NCI-H1694 (cell line): Measurements from ENCODE around the gene CFAP119.

Source experiments
- DNase-seq: peaks from one replicate; lab custom pipeline; 2025; lab: John Stamatoyannopoulos, UW

The CFAP119 gene

DNA sequence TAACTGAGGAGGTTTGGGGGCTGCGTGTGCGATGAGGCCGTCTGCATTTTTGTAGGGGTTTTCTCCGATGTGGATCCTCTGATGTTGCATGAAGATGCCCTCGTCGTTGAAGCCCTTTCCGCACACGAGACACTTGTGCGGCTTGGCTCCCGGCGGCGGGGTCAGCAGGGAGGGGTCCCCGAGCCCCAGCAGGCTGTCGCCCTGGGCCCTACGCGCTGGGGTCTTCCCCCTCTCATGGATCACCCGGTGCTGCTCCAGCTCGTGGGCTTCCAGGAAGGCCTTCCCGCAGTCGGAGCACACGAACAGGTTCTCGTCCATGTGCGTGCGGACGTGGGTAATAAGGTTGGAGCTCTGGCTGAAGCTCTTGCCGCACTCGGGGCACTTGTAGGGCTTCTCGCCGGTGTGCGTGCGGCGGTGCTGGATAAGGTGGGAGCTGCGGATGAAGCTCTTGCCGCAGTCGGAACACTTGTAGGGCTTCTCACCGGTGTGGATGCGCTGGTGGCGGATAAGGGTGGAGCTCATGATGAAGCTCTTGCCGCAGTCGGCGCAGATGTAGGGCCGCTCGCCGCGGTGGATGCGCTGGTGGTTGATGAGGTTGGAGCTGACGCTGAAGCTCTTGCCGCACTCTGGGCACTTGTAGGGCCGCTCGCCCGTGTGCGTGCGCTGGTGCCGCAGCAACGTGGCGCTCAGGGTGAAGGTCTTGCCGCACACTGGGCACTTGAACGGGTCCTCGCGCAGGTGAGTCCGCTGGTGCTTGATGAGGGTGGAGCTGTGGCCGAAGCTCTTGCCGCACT is 20.8 kb upstream of the CFAP119 start:
- DNase-seq = no peak

- DNase-seq = no peak
Observed at GRCh38 chr16:30780549-30780948, 18.7 kb upstream of the CFAP119 start.

DNA sequence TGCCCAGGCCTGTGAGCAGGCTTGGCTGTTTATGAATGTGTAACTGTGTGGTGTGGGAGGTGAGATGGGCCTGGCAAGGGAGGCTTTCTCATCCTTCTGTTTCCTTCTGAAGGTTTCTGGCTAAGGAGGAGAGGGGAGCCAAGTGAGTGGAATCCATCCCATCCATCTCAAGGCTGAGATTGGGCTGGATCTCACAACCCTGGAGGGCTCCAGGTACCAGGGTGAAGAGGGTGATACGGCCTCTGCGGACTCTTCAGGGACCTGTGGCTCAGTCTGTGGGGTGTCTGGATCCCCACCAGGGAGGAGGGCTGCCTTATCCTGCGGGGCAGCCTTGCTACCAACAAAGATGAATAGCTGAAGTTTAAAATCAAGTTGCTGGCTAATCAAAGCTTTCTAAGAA is 18.2 kb upstream of the CFAP119 start:
- DNase-seq = no peak

- no peak for DNase-seq
Observed at GRCh38 chr16:30779596-30779995, 17.7 kb upstream of the CFAP119 start.

GRCh38 chr16:30778549-30779244 is 16.8 kb upstream of the CFAP119 start:
- no peak for DNase-seq

- no peak for DNase-seq
Observed at GRCh38 chr16:30777591-30778297, 15.9 kb upstream of the CFAP119 start.

GRCh38 chr16:30775392-30776188 is 13.7 kb upstream of the CFAP119 start:
- DNase-seq = peak; percentile 27

- DNase-seq = no peak
Observed at GRCh38 chr16:30775131-30775391, 13.2 kb upstream of the CFAP119 start.

DNA sequence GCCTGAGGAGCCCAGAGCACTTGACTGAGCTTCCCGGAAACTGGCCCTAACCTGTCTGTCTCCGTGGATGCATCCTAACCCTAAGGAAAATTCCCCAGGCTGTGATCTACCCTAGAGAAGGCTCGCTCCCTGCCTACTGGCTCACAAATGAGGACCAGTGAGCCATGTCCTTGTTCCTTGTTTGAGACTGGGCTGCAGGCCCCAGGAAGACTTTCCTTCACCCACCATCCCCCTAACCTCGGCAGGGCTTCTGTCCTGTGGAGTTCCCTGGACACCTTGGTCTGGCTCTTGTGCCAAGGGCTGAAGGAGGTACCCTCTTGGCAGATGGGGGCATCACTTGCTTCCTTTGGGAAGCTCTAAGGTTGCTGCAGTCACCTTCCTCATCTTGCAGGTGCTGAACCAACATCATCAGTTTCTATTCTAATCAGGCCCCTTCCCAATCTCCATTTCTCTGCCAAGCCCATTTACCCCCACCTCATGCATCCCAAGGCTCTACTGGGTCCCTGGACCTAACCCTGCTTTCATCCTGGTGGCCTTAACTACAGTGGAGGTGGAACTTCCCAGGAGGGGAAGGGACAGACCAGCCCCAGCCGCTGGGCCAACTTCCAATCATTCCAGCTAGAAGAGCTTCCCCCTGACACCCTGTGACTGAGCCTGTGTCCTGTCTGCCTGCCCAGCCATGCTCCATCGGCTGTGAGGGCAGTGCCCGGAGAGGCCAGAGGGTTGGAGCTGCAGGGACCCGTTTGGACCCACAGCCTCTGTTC is 12.7 kb upstream of the CFAP119 start:
- DNase-seq = no peak

- no peak for DNase-seq
Observed at GRCh38 chr16:30773826-30774225, 12.0 kb upstream of the CFAP119 start.

- DNase-seq = no peak
Observed at GRCh38 chr16:30771726-30772125, 9.9 kb upstream of the CFAP119 start.

DNA sequence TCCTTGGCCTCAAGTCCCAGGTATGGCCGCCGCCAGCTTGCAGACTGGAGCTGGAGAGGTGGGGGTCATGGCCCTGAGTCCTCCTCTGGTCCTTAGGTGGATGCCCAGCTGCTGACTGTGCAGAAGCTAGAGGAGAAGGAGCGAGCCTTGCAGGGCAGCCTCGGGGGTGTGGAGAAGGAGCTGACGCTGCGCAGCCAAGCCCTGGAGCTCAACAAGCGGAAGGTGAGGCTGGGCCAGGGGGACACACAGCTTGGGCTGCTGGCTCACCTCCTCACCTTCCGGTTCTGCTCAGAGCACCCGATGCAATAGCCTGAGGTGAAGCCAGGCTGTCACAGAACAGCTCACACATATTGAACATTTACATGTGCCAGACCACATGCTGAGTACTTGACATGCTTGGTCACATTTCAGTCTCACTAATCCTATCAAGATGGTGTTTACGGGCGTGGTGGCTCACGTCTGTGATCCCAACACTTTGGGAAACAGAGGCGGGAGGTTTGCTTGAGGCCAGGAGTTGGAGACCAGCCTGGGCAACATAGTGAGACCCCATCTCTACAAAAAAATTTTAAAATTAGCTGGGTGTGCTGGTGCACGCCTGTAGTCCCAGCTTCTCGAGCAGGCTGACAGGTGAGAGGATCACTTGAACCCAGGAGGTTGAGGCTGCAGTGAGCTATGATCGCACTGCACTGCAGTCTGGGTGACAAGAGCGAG is 7.7 kb upstream of the CFAP119 start:
- DNase-seq = no peak

DNA sequence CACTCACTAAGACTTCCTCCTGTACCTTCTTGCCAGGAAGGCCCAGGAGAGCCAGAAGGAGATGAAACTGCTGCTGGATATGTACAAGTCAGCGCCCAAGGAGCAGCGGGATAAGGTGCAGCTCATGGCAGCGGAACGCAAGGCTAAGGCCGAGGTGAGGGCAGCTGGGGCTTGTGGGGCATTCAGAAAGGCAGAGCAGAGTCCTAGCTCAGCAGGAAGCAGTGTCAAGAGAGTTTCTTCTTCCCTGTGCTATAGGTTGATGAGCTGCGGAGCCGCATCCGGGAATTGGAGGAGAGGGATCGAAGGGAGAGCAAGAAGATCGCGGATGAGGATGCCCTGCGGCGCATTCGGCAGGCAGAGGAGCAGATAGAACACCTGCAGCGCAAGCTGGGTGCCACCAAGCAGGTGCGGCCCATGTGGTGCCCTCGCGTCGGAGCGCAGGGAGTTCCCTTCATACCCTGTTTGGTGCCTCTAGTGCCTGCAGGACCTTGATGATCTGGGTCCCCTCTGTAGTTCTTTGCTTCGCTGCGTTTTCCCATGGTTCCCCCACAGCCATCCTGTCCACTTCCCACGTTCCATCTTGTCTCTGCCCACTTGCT is 6.8 kb upstream of the CFAP119 start:
- no peak for DNase-seq

DNA sequence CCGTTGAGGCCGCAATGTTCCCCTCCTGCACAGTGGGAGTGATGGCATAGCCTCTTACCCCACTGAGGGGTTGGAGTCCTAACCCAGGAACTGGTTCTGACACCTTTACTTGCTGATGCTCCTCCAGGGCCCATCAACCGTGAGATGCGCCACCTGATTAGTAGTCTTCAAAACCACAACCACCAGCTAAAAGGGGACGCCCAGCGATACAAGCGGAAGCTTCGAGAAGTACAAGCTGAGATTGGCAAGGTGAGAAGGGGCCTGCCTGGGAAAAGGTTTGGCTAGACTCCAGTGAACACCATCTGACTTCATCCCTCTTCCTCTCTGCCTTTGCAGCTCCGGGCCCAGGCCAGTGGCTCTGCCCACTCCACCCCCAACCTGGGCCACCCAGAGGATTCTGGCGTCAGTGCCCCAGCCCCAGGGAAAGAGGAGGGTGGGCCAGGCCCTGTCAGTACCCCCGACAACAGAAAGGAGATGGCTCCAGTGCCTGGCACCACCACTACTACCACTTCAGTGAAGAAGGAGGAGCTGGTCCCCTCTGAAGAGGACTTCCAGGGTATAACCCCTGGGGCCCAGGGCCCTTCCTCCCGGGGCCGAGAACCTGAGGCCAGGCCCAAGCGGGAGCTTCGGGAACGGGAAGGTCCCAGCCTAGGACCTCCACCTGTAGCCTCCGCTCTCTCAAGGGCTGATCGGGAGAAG is 6.1 kb upstream of the CFAP119 start:
- no peak for DNase-seq

- DNase-seq = no peak
Observed at GRCh38 chr16:30766933-30767284, 5.0 kb upstream of the CFAP119 start.

DNA sequence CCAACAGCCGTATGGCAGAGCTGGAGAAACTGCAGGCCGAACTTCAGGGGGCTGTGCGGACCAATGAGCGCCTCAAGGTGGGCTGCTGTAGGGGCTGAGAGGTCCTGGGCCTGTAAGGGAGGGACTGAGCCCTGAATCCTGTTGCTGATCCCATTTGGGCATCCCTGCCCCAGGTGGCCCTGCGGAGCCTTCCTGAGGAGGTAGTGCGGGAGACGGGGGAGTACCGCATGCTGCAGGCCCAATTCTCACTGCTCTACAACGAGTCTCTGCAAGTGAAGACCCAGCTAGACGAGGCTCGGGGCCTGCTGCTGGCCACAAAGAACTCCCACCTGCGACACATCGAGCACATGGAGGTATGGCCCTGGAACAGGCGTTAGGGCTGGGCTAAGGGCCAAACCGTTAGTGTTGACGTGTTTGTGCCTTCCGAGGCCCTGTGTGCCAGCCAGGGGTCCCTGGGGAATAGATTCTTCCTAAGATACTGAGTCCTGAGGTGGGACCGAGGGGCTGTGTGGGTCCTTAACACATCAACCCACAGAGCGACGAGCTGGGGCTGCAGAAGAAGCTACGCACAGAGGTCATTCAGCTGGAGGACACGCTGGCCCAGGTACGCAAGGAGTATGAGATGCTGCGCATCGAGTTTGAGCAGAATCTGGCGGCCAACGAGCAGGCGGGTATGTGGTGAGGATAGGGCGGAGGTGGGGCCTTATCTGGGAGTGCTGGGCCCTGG is 4.5 kb upstream of the CFAP119 start:
- DNase-seq = no peak

GRCh38 chr16:30764816-30765465 is 3.1 kb upstream of the CFAP119 start:
- DNase-seq = no peak

DNA sequence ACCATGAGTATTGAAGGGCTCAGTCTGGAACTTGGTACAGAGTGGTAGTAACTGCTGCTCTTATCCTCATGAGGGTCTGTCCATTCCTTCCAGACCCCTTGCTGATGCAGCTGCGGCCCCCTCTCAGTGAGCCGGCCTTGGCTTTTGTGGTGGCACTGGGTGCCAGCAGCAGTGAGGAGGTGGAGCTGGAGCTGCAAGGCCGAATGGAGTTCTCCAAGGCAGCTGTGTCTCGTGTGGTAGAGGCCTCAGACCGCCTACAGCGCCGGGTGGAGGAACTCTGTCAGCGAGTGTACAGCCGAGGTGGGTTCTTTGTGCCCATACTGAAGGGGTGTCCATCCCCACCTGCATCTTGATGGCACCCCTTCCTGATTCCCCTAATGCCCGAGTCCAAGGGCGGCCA is 2.2 kb upstream of the CFAP119 start:
- DNase-seq = no peak
